Spinal cord (tissue), 10 donors: ENCODE results near the gene FSHR. TPM values are rescaled to one million over a fixed set of nuclear protein-coding genes. Genes with fewer than 3 reads are reported as not detected.
A peak's percentile ranks its signal among the peaks of the same experiment; 100 is the strongest.

Experiments
- DNase-seq, 6 donors: peaks; one replicate each; pipeline versions ENCODE4 v3.0.0 to v3.0.0-alpha.2; 2013 to 2015; ENCODE audit warnings: low spot score in 6 of 6, low read depth in 4 of 6
- H3K27ac ChIP-seq: one replicate; pipeline ENCODE4 v1.5.1; 2013; ENCODE audit warnings: low read depth, low read length, control low read depth
- H3K27me3 ChIP-seq: one replicate; pipeline ENCODE4 v1.6.1; 2013; ENCODE audit warnings: low read length; ENCODE audit not compliant: control insufficient read depth, insufficient read depth
- H3K36me3 ChIP-seq: one replicate; pipeline ENCODE4 v1.6.1; 2013; ENCODE audit warnings: low read length; ENCODE audit not compliant: control insufficient read depth, insufficient read depth
- H3K4me1 ChIP-seq: one replicate; pipeline ENCODE4 v1.6.1; 2013; ENCODE audit warnings: low read length; ENCODE audit not compliant: control insufficient read depth, insufficient read depth
- H3K4me3 ChIP-seq: one replicate; pipeline ENCODE4 v1.5.1; 2013; ENCODE audit warnings: low read depth, low read length, control low read depth
- H3K9me3 ChIP-seq: one replicate; pipeline ENCODE4 v1.6.1; 2013; ENCODE audit warnings: low read length; ENCODE audit not compliant: control insufficient read depth, insufficient read depth
- whole genome bisulfite sequencing: methylation state at CpG from one replicate; pipeline ENCODE4 v1.1.5; 2013; ENCODE audit warnings: missing lambda C conversion rate; ENCODE audit not compliant: insufficient coverage; 5-methylcytosine and 5-hydroxymethylcytosine counted together
- polyA plus RNA-seq, 2 donors: library from polyadenylated mRNA; unstranded; fragments of 120-200 nt; gene quantifications; one replicate each; pipeline ENCODE4 v1.2.1, GENCODE V29; 2013; ENCODE audit not compliant: insufficient read length in 2 of 2
- total RNA-seq, 2 donors: library from RNA; depleted of rRNA in 1 of 2; stranded (reverse); fragments of 120-200 nt in 1 of 2; fragments of >200 nt in 1 of 2; gene quantifications; one replicate each; pipeline versions ENCODE4 v1.2.3 to v1.2.4, GENCODE V29; 2013 to 2014
- donor health status: healthy.

The FSHR gene
- total and polyA plus RNA-seq, 4 donors, result 0.17 TPM; not detected in 3

GRCh38 chr2:48940606-48941005 is 213.7 kb downstream of the FSHR start:
- WGBS, result no CpG with 5 or more reads among the region's 3 CpGs
- Histone ChIP-seq H3K36me3 (no peaks in the 10 kb centered on the region), H3K27me3 (no peaks in the 10 kb centered on the region), H3K9me3 (no peaks in the 10 kb centered on the region), H3K27ac (no peak overlapping the region), H3K4me3 (no peak overlapping the region), H3K4me1 (no peaks in the 10 kb centered on the region)
- peak in 2 of 6 donors; percentile 43 to 87 for DNase-seq

GRCh38 chr2:48939232-48939631 is 215.1 kb downstream of the FSHR start:
- no peak overlapping the region for H3K27ac ChIP-seq
- H3K4me3 ChIP-seq, result no peak overlapping the region
- 50% methylated on average over 1 of the region's 4 CpGs for WGBS
- DNase-seq, result peak in 2 of 6 donors; percentile 68 to 71
- H3K27me3 ChIP-seq, result no peaks in the 10 kb centered on the region
- H3K4me1 ChIP-seq, result no peaks in the 10 kb centered on the region
- H3K36me3 ChIP-seq, result no peaks in the 10 kb centered on the region
- no peaks in the 10 kb centered on the region for H3K9me3 ChIP-seq

DNA sequence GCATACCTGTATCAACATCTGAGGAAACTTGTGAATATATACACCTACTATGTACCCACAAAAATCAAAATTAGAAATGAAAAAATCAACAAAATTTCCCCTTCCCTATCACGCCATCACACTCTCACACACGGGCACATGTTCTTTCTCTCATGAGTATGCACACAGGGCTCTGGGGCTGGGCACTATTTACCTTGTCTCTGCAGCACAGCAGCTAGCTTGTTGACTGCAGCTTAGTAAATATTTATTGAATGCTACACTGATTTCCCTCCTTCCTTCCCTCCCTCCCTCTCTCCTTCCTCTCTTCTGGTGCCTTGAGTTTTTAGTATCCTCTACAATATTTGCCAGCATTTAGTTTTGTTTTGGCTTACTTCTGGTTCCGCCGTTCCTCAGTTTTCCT is 216.1 kb downstream of the FSHR start:
- DNase-seq, result no peak
- no peaks in the 10 kb centered on the region for H3K9me3 ChIP-seq
- 88% methylated on average over 2 of the region's 4 CpGs for WGBS
- H3K4me3 ChIP-seq, result no peak overlapping the region
- H3K36me3 ChIP-seq, result no peaks in the 10 kb centered on the region
- no peak overlapping the region for H3K27ac ChIP-seq
- H3K4me1 ChIP-seq, result no peaks in the 10 kb centered on the region
- H3K27me3 ChIP-seq, result no peaks in the 10 kb centered on the region

- 100% methylated on average over 1 of the region's 7 CpGs for WGBS
- H3K27ac ChIP-seq, result no peak overlapping the region
Measured at GRCh38 chr2:48934807-48935206, 219.5 kb downstream of the FSHR start.

GRCh38 chr2:48933828-48934497 is 220.4 kb downstream of the FSHR start:
- H3K27me3 ChIP-seq, result no peaks in the 10 kb centered on the region
- DNase-seq, result no peak
- no peaks in the 10 kb centered on the region for H3K9me3 ChIP-seq
- H3K4me3 ChIP-seq, result no peak overlapping the region
- 100% methylated on average over 1 of the region's 5 CpGs for WGBS
- no peaks in the 10 kb centered on the region for H3K4me1 ChIP-seq
- H3K36me3 ChIP-seq, result no peaks in the 10 kb centered on the region
- H3K27ac ChIP-seq, result no peak overlapping the region

More at GRCh38 chr2:48934807-48935206, 219.5 kb downstream of the FSHR start:
- Histone ChIP-seq H3K27me3 (no peaks in the 10 kb centered on the region), H3K4me1 (no peaks in the 10 kb centered on the region), H3K36me3 (no peaks in the 10 kb centered on the region), H3K9me3 (no peaks in the 10 kb centered on the region), H3K4me3 (no peak overlapping the region)
- DNase-seq, result no peak

DNA sequence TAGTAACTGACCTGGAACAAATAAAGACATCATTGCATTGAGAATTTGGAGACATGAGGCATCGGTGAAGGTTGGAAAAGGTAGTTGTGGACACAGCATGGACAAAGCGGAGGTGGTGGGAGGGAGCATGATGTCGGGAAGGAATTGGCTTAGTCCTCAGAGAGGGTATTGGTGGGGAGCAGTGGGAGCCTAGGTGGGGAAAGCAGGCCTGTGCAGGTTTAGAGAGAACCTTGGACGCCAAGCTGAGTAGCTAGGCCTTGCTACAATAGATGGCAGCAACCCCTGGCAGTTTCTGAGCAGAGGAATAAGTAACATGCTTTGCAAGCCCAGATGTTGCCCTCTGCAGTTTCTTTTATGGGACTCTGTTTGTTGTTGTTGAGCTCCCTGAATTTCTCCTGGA is 221.6 kb downstream of the FSHR start:
- no peak for DNase-seq
- Histone ChIP-seq H3K4me1 (no peaks in the 10 kb centered on the region), H3K27ac (no peak overlapping the region), H3K4me3 (no peak overlapping the region), H3K36me3 (no peaks in the 10 kb centered on the region), H3K27me3 (no peaks in the 10 kb centered on the region), H3K9me3 (no peaks in the 10 kb centered on the region)
- 89% methylated on average over 4 of the region's 4 CpGs for WGBS

DNA sequence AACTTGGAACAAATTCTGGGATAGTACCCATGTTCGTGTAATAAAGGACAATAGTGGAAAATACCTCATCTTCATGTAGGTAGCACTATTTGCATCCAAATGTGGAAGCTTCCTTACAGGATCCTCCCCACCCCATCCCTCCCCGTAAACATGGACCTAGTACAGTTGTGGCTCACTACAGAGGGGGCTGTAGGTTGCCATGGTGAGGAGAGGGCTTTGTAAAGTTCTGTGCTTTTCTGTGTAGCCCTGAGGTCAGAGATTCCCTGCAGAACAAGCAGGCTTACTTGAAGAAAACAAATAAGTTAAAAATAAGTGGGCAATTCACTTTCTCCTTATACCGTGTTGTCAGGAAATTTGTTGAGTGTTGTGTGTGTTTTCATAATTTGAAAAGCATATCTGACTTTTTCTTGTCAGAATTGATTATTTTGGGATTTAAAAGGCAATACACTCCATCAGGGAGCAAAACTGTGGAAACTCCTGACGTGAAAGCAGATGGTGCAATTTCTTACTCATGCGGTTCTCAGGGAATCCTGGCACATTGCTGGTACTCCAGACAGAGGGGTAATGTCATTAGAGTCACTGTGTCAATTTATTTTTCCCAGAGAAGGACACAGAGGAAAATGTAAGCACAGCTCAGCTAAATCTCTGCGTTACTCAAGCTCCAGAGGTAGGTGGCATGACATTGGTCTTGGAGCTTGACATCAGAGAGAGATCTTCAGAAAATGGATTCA is 224.6 kb downstream of the FSHR start:
- Histone ChIP-seq H3K4me3 (no peak overlapping the region), H3K27me3 (no peaks in the 10 kb centered on the region), H3K4me1 (no peaks in the 10 kb centered on the region), H3K27ac (no peak overlapping the region), H3K9me3 (no peaks in the 10 kb centered on the region), H3K36me3 (no peaks in the 10 kb centered on the region)
- WGBS, result 67% methylated on average over 1 of the region's 6 CpGs
- peak in 2 of 6 donors; percentile 72 to 74 for DNase-seq

DNA sequence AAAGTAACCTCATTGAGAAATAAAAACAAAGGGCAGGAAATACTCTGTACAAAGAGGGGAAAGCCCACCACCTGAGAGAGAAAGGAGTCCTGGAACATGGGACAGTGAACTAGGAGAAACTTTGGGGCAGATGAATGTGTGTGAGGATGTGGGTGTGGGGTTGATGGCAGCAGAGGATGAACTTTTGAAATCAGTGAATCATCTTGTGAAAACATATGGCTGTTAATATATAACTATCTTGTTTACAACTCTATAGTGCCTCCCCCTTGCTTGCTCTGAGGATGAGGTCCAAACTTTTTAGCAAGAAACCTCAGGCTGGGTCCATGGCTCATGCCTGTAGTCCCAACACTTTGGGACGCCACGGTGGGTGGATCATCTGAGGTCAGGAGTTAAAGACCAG is 227.0 kb downstream of the FSHR start:
- Histone ChIP-seq H3K4me1 (no peaks in the 10 kb centered on the region), H3K27me3 (no peaks in the 10 kb centered on the region), H3K36me3 (no peaks in the 10 kb centered on the region), H3K27ac (no peak overlapping the region), H3K9me3 (no peaks in the 10 kb centered on the region), H3K4me3 (no peak overlapping the region)
- 100% methylated on average over 2 of the region's 2 CpGs for WGBS
- DNase-seq, result no peak

DNA sequence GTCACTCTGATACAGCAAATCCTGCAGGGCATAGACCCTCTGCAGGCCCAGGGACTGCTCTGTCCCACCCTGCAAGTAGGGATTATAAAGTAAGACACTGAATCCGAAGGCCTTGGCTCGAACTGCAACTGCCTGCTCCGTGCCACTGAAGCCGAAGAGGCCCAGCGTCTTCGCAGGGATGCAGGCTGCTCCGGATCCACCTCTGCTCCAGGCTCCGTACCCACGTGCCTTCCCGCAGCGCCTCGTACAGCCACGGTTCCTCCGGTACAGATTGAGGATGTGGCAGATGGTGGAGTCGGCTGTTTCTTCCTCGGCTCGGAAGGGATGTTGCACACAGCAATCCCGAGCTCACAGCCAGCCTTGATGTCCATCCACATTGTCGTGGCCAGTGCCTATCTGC is 238.4 kb downstream of the FSHR start:
- 96% methylated on average over 19 of the region's 19 CpGs for WGBS
- no peak for DNase-seq
- H3K4me3 ChIP-seq, result no peak overlapping the region
- no peaks in the 10 kb centered on the region for H3K4me1 ChIP-seq
- H3K36me3 ChIP-seq, result no peaks in the 10 kb centered on the region
- no peak overlapping the region for H3K27ac ChIP-seq
- peaks cover 2% of the 10 kb centered on the region for H3K9me3 ChIP-seq
- H3K27me3 ChIP-seq, result no peaks in the 10 kb centered on the region

DNA sequence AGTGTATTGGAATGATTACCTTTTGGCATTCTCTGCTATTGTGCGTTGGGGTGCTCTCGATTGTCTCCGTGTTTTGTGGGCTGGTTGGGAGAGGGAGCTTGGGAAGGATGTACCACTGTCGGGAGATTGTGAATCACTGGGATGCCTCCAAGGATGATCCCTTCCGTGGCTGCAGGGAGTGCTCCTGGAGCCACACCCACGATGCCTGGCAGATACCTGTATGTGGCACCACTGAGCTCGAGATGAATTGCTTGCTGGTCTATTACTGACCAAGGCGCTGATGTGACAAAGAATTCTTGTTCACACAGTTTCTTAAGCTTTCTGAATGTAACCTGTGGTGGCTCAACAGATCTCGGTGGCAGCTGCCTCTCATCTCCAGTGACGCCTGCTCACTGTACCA is 239.1 kb downstream of the FSHR start:
- Histone ChIP-seq H3K4me1 (no peaks in the 10 kb centered on the region), H3K4me3 (no peak overlapping the region), H3K27ac (no peak overlapping the region), H3K27me3 (no peaks in the 10 kb centered on the region), H3K9me3 (peaks cover 2% of the 10 kb centered on the region), H3K36me3 (no peaks in the 10 kb centered on the region)
- DNase-seq, result no peak
- 84% methylated on average over 10 of the region's 10 CpGs for WGBS
